Common myeloid progenitor, CD34-positive (primary cell): ENCODE measurements around the gene DBNDD1.

Experiments used
- CTCF ChIA-PET: fragments of 350-600 bp; sonication (Branson Sonifier 250); formaldehyde crosslinking; loops from one replicate; lab custom pipeline; 2021; ENCODE audit warnings: antibody characterized with exemption; lab: Charles Lee
- POLR2A ChIA-PET: fragments of 350-600 bp; sonication (Branson Sonifier 250); formaldehyde crosslinking; loops from one replicate; lab custom pipeline; 2021; ENCODE audit warnings: antibody characterized with exemption; lab: Charles Lee
- DNase-seq, 3 donors: peaks; one replicate each; pipeline versions ENCODE4 v3.0.0 to v3.0.0-alpha.2; 2013
- H3K27ac ChIP-seq, 2 experiments: 1 replicate in 1 of 2; 2 replicates in 1 of 2; pipeline ENCODE4 v1.7.0; 2013; ENCODE audit warnings: inconsistent platforms in 2 of 2, low read length in 2 of 2, mild to moderate bottlenecking in 2 of 2, low read depth in 1 of 2, moderate library complexity in 1 of 2; ENCODE audit not compliant: severe bottlenecking in 2 of 2, insufficient read depth in 1 of 2, poor library complexity in 1 of 2
- H3K27me3 ChIP-seq, 5 experiments: replicated peaks in 2 of 5; 1 replicate in 3 of 5; 2 replicates in 2 of 5; pipeline versions ENCODE4 v1.6.1 to v1.7.0; 2013; ENCODE audit warnings: low read length in 4 of 5, mild to moderate bottlenecking in 2 of 5, moderate library complexity in 2 of 5, inconsistent platforms in 1 of 5; ENCODE audit not compliant: insufficient read depth in 5 of 5, control insufficient read depth in 4 of 5
- H3K36me3 ChIP-seq, 4 experiments: 1 replicate in 2 of 4; 2 replicates in 2 of 4; pipeline versions ENCODE4 v1.6.1 to v1.7.0; 2013; ENCODE audit warnings: low read length in 3 of 4, control low read depth in 1 of 4, mild to moderate bottlenecking in 1 of 4; ENCODE audit not compliant: control insufficient read depth in 4 of 4, insufficient read depth in 4 of 4
- H3K4me1 ChIP-seq, 4 experiments: 1 replicate in 3 of 4; 2 replicates in 1 of 4; pipeline versions ENCODE4 v1.6.1 to v1.7.1; 2013; ENCODE audit warnings: low read length in 3 of 4, mild to moderate bottlenecking in 3 of 4, control low read depth in 1 of 4, inconsistent platforms in 1 of 4, moderate library complexity in 1 of 4; ENCODE audit not compliant: control insufficient read depth in 4 of 4, insufficient read depth in 4 of 4; ENCODE audit errors: control extremely low read depth in 1 of 4
- H3K4me3 ChIP-seq, 7 experiments: 1 replicate in 4 of 7; 2 replicates in 3 of 7; pipeline versions ENCODE4 v1.5.1 to v1.7.0; 2013; ENCODE audit warnings: mild to moderate bottlenecking in 7 of 7, low read length in 6 of 7, moderate library complexity in 6 of 7, inconsistent platforms in 2 of 7, low read depth in 2 of 7, control low read depth in 1 of 7; ENCODE audit not compliant: insufficient read depth in 4 of 7, control insufficient read depth in 1 of 7; ENCODE audit errors: extremely low read depth in 1 of 7
- H3K9me3 ChIP-seq, 5 experiments: 1 replicate in 4 of 5; 2 replicates in 1 of 5; pipeline versions ENCODE4 v1.6.1 to v1.7.1; 2013; ENCODE audit warnings: low read length in 4 of 5, mild to moderate bottlenecking in 2 of 5, inconsistent platforms in 1 of 5, low read depth in 1 of 5, moderate library complexity in 1 of 5; ENCODE audit not compliant: control insufficient read depth in 4 of 5, insufficient read depth in 2 of 5; ENCODE audit errors: control extremely low read depth in 1 of 5
- WGBS: methylation state at CpG from one replicate; pipeline ENCODE4 v1.1.5; 2013; ENCODE audit not compliant: insufficient coverage; 5-methylcytosine and 5-hydroxymethylcytosine counted together

The DBNDD1 gene

GRCh38 chr16:89965447-89966225, 53.6 kb downstream of the DBNDD1 start:
- Histone ChIP-seq H3K9me3 (no peaks in the 10 kb centered on the region), H3K36me3 (peaks cover 2 to 26% (median 13%) of the 10 kb centered on the region in 4 experiments), H3K27me3 (no peaks in the 10 kb centered on the region), H3K4me3 (no peak overlapping the region), H3K4me1 (peaks cover 6 to 20% (median 11%) of the 10 kb centered on the region in 4 experiments), H3K27ac (no peak overlapping the region)
- ChIA-PET POLR2A (no interaction called here), CTCF (interaction anchor here (0.6 to 1.3 kb wide), 4 partner anchors 15 to 43 kb away, joined by 3 to 4 read pairs (median 3); no protein-coding TSS in a partner anchor)
- WGBS, result 95% methylated on average over 28 of the region's 30 CpGs
- no peak for DNase-seq

GRCh38 chr16:89964201-89964600, 55.1 kb downstream of the DBNDD1 start:
- Histone ChIP-seq H3K4me3 (no peak overlapping the region), H3K4me1 (peaks cover 0 to 5% (median 0%) of the 10 kb centered on the region in 4 experiments), H3K9me3 (no peaks in the 10 kb centered on the region), H3K27me3 (no peaks in the 10 kb centered on the region), H3K27ac (no peak overlapping the region), H3K36me3 (peaks cover 2 to 28% (median 14%) of the 10 kb centered on the region in 4 experiments)
- no peak for DNase-seq
- 92% methylated on average over 25 of the region's 25 CpGs for WGBS
- ChIA-PET CTCF (interaction anchor here (1.3 kb wide), 1 partner anchor 15 kb away, joined by 3 read pairs; no protein-coding TSS in a partner anchor), POLR2A (no interaction called here)

GRCh38 chr16:89962754-89963498, 56.3 kb downstream of the DBNDD1 start:
- Histone ChIP-seq H3K27me3 (no peaks in the 10 kb centered on the region), H3K4me3 (no peak overlapping the region), H3K36me3 (peaks cover 2 to 39% (median 20%) of the 10 kb centered on the region in 4 experiments), H3K9me3 (no peaks in the 10 kb centered on the region), H3K27ac (no peak overlapping the region), H3K4me1 (peaks cover 0 to 3% (median 0%) of the 10 kb centered on the region in 4 experiments)
- WGBS, result 96% methylated on average over 20 of the region's 26 CpGs
- ChIA-PET POLR2A (interaction anchor here (0.6 kb wide), 1 partner anchor 22 kb away, joined by 4 read pairs; no protein-coding TSS in a partner anchor), CTCF (interaction anchor here (0.8 kb wide), 1 partner anchor 12 kb away, joined by 3 read pairs; no protein-coding TSS in a partner anchor)
- no peak for DNase-seq

GRCh38 chr16:89961920-89962319, 57.3 kb downstream of the DBNDD1 start:
- peaks cover 2 to 43% (median 23%) of the 10 kb centered on the region in 4 experiments for H3K36me3 ChIP-seq
- peaks cover 0 to 8% (median 0%) of the 10 kb centered on the region in 4 experiments for H3K4me1 ChIP-seq
- no peak overlapping the region for H3K4me3 ChIP-seq
- WGBS, result 94% methylated on average over 20 of the region's 23 CpGs
- H3K9me3 ChIP-seq, result no peaks in the 10 kb centered on the region
- no peak overlapping the region for H3K27ac ChIP-seq
- no peaks in the 10 kb centered on the region for H3K27me3 ChIP-seq
- no peak for DNase-seq
- CTCF ChIA-PET, result interaction anchor here (0.8 kb wide), 1 partner anchor 11 kb away, joined by 3 read pairs; no protein-coding TSS in a partner anchor
- POLR2A ChIA-PET, result no interaction called here

- Histone ChIP-seq H3K4me1 (peaks cover 0 to 16% (median under 1%) of the 10 kb centered on the region in 4 experiments), H3K9me3 (no peaks in the 10 kb centered on the region), H3K4me3 (no peak overlapping the region), H3K27ac (no peak overlapping the region), H3K27me3 (no peaks in the 10 kb centered on the region), H3K36me3 (peaks cover 0 to 37% (median 23%) of the 10 kb centered on the region in 4 experiments)
- ChIA-PET CTCF (interaction anchor here (0.6 to 1.5 kb wide), 3 partner anchors 9 to 29 kb away, joined by 3 to 6 read pairs (median 4); no protein-coding TSS in a partner anchor), POLR2A (no interaction called here)
- 97% methylated on average over 13 of the region's 13 CpGs for WGBS
- no peak for DNase-seq
These were observed 58.3 kb downstream of the DBNDD1 start for GRCh38 chr16:89960966-89961365.

GRCh38 chr16:89958596-89958995, 60.7 kb downstream of the DBNDD1 start:
- ChIA-PET POLR2A (no interaction called here), CTCF (interaction anchor here (1.6 kb wide), 1 partner anchor 11 kb away, joined by 4 read pairs; no protein-coding TSS in a partner anchor)
- 95% methylated on average over 10 of the region's 10 CpGs for WGBS
- Histone ChIP-seq H3K9me3 (no peaks in the 10 kb centered on the region), H3K27ac (no peak overlapping the region), H3K27me3 (no peaks in the 10 kb centered on the region), H3K4me1 (peaks cover 0 to 22% (median under 1%) of the 10 kb centered on the region in 4 experiments), H3K4me3 (no peak overlapping the region), H3K36me3 (peaks cover 0 to 40% (median 25%) of the 10 kb centered on the region in 4 experiments)
- DNase-seq, result no peak
